ENCODE measurements around the gene SRSF7.

Gene SRSF7

GRCh38 chr2:38700113-38700785 lies 50.9 kb downstream of the SRSF7 start:
- no peak for DNase-seq

- no peak for DNase-seq
Measured at GRCh38 chr2:38698467-38699003, 52.6 kb downstream of the SRSF7 start.

- DNase-seq = no peak
Measured at GRCh38 chr2:38697116-38697840, 53.9 kb downstream of the SRSF7 start.
